A549 (cell line): ENCODE data around the gene IPO5. TPM values are rescaled to one million over a fixed set of nuclear protein-coding genes. Genes with fewer than 3 reads are reported as not detected.
"Not testable (repeated sequence)": the region's sequence is repeated elsewhere in the genome, so short reads cannot be mapped to it uniquely, and the experiment has no call there.

Experiments used
- ATAC-seq, 2 experiments: fragments of 200-7000 bp in 1 of 2; fragments of >200 bp in 1 of 2; cut with Nextera tagmentation in 1 of 2; cut with Tn5 transposase in 1 of 2; 3 replicates each; pipeline versions ENCODE4 v1.8.0 to v1.9.1; 2018 to 2020; ENCODE audit warnings: mild to moderate bottlenecking in 1 of 2, moderate library complexity in 1 of 2
- CTCF ChIA-PET: fragments of 300-600 bp; sonication (Branson Sonifier 250); formaldehyde crosslinking; extraction: SDS; loops from one replicate; lab custom pipeline; 2021; ENCODE audit warnings: antibody characterized with exemption, inconsistent platforms; lab: Yijun Ruan, JAX
- POLR2A ChIA-PET: fragments of 350-600 bp; formaldehyde crosslinking; extraction: SDS; loops from one replicate; lab custom pipeline; 2021; ENCODE audit warnings: antibody characterized with exemption, inconsistent platforms; lab: Yijun Ruan, JAX
- DNase-seq, 2 experiments: peaks; one replicate each; pipeline versions ENCODE4 v3.0.0 to v3.0.0-alpha.2; 2011 to 2016; ENCODE audit warnings: low read depth in 1 of 2, low spot score in 1 of 2
- FAIRE-seq: peaks from 2 replicates; lab custom pipeline; 2011; peaks lifted over from hg19 to GRCh38; lab: Jason Lieb, UNC
- H3K27ac ChIP-seq, 2 experiments: fragments of >200 bp; sonication (Bioruptor Twin); formaldehyde crosslinking; 3 replicates each; pipeline ENCODE4 v1.5.1; 2016 to 2017
- H3K4me1 ChIP-seq: fragments of >200 bp; sonication (Bioruptor Twin); formaldehyde crosslinking; 3 replicates; pipeline ENCODE4 v1.6.1; 2016
- H3K4me2 ChIP-seq: fragments of >200 bp; sonication (Bioruptor Twin); formaldehyde crosslinking; 3 replicates; pipeline ENCODE4 v1.6.1; 2016
- H3K4me3 ChIP-seq: fragments of >200 bp; sonication (Bioruptor Twin); formaldehyde crosslinking; 3 replicates; pipeline ENCODE4 v1.5.1; 2016
- H3K9me3 ChIP-seq: fragments of >200 bp; sonication (Bioruptor Twin); formaldehyde crosslinking; 3 replicates; pipeline ENCODE4 v1.6.1; 2016
- ATOH8 ChIP-seq: fragments of 250-450 bp; sonication (Bioruptor Pico); IDR thresholded peaks from 2 replicates; pipeline ENCODE4 v1.5.0; 2020; ENCODE audit warnings: low read depth, mild to moderate bottlenecking, moderate library complexity
- BHLHE40 ChIP-seq: IDR thresholded peaks from 2 replicates; pipeline ENCODE4 v1.6.1; 2012; ENCODE audit warnings: low read depth, low read length, inconsistent platforms
- CBX8 ChIP-seq: fragments of 200-600 bp; sonication (generic); IDR thresholded peaks from 2 replicates; pipeline ENCODE4 v1.6.1; 2016
- CTCF ChIP-seq: fragments of >200 bp; sonication (Bioruptor Twin); formaldehyde crosslinking; IDR thresholded peaks from 3 replicates; pipeline ENCODE4 v1.5.1; 2016
- FOSB ChIP-seq: fragments of 250-450 bp; sonication (Bioruptor Pico); IDR thresholded peaks from 2 replicates; pipeline ENCODE4 v1.5.0; 2020; ENCODE audit warnings: mild to moderate bottlenecking, moderate library complexity
- GATA3 ChIP-seq: IDR thresholded peaks from 2 replicates; pipeline ENCODE4 v1.6.1; 2012; ENCODE audit warnings: borderline replicate concordance
- HEYL ChIP-seq: fragments of 250-450 bp; sonication (Bioruptor Pico); IDR thresholded peaks from 2 replicates; pipeline ENCODE4 v1.8.0; 2021; ENCODE audit warnings: mild to moderate bottlenecking, moderate library complexity
- JUNB ChIP-seq: fragments of >200 bp; sonication (Bioruptor Twin); formaldehyde crosslinking; IDR thresholded peaks from 2 replicates; pipeline ENCODE4 v1.6.1; 2016
- KDM5A ChIP-seq: fragments of 200-600 bp; sonication (generic); IDR thresholded peaks from 2 replicates; pipeline ENCODE4 v1.6.1; 2016; ENCODE audit warnings: antibody characterized with exemption, mild to moderate bottlenecking
- RCOR1 ChIP-seq: fragments of 150-350 bp; IDR thresholded peaks from 2 replicates; pipeline ENCODE4 v1.6.1; 2014; ENCODE audit warnings: antibody characterized with exemption, low read length, low read depth
- RFX5 ChIP-seq: fragments of 450-650 bp; IDR thresholded peaks from 2 replicates; pipeline ENCODE4 v1.7.1; 2014; ENCODE audit warnings: antibody characterized with exemption, mild to moderate bottlenecking, moderate library complexity
- RNF2 ChIP-seq: fragments of 200-600 bp; sonication (generic); IDR thresholded peaks from 2 replicates; pipeline ENCODE4 v1.6.1; 2016; ENCODE audit warnings: low read depth, mild to moderate bottlenecking, antibody characterized with exemption, moderate library complexity, borderline replicate concordance
- SMC3 ChIP-seq: fragments of >200 bp; sonication (Bioruptor Twin); formaldehyde crosslinking; IDR thresholded peaks from 3 replicates; pipeline ENCODE4 v1.6.1; 2018; ENCODE audit warnings: inconsistent platforms
- TFCP2L1 ChIP-seq: fragments of 250-450 bp; sonication (Bioruptor Pico); IDR thresholded peaks from 2 replicates; pipeline ENCODE4 v1.5.0; 2021; ENCODE audit warnings: mild to moderate bottlenecking
- TP53 ChIP-seq: fragments of 250-450 bp; sonication (Bioruptor Pico); IDR thresholded peaks from 2 replicates; pipeline ENCODE4 v1.5.0; 2021; ENCODE audit warnings: mild to moderate bottlenecking, moderate library complexity
- ZNF302 ChIP-seq: fragments of 250-450 bp; sonication (Bioruptor Pico); IDR thresholded peaks from 2 replicates; pipeline ENCODE4 v1.9.0; 2021; ENCODE audit warnings: inconsistent platforms, mild to moderate bottlenecking, moderate library complexity
- WGBS: methylation state at CpG from one replicate; pipeline ENCODE4 v1.1.6; 2017; ENCODE audit errors: missing lambda C conversion rate; 5-methylcytosine and 5-hydroxymethylcytosine counted together
- polyA plus RNA-seq, 4 experiments: library from polyadenylated mRNA; depleted of rRNA in 3 of 4; stranded (reverse); fragments of >200 nt; fragmentation: RNase III in 1 of 4; extraction: RNeasy Plus Mini Kit Qiagen cat#74134 plus additional on column Dnase treatment in 1 of 4; gene quantifications; 2 replicates in 3 of 4; 3 replicates in 1 of 4; pipeline ENCODE4 v1.2.3, GENCODE V29; 2011 to 2017
- TF ChIP-seq, protein P1 (sequence below): fragments of 450-650 bp; IDR thresholded peaks from 2 replicates; pipeline ENCODE4 v1.6.1; 2014; ENCODE audit warnings: antibody characterized with exemption

The IPO5 gene
- polyA plus RNA-seq, 2 of the 4 experiments (the other 2 are of a cell fraction), result 98.4 to 166 TPM

- ATAC-seq (0 out of 6 replicates have a peak, but pooled peaks of 1 of the 2 experiments have one; percentile 24), FAIRE-seq (no peak)
- ChIA-PET CTCF (interaction anchor here (1.7 kb wide), 1 partner anchor 33 kb away, joined by 3 read pairs; no protein-coding TSS in a partner anchor), POLR2A (no interaction called here)
- Histone ChIP-seq H3K27ac (peak overlapping the region; percentile 59 to 87), H3K4me2 (peak overlapping the region; percentile 59; the same call in 1 of the 3 replicates), H3K4me1 (peaks cover 33% of the 10 kb centered on the region)
- no peak for TF ChIP-seq GATA3
- TF ChIP-seq, all 56 proteins: peak for 0
- 0 out of 3 replicates have a peak, but pooled peaks cover 4% of the 10 kb centered on the region for H3K9me3 ChIP-seq
- 88% methylated on average over 3 of the region's 3 CpGs for WGBS
- H3K4me3 ChIP-seq, result no peak overlapping the region
- DNase-seq, result no peak
These were observed 5.4 kb upstream of the IPO5 start for GRCh38 chr13:97948041-97948440.

DNA sequence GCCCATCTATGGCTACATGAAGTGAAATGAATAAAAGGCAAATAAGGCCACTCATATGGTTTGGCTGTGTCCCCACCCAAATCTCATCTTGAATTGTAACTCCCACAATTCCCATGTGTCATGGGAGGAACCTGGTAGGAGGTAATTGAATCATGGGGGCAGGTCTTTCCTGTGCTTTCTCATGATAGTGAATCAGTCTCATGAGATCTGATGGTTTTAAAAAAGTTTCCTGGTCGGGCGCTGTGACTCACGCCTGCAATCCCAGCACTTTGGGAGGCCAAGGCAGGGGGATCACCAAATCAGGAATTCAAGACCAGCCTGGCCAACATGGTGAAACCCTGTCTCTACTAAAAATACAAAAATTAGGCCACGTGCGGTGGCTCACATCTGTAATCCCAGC is 4.2 kb upstream of the IPO5 start:
- peaks cover 28% of the 10 kb centered on the region for H3K4me1 ChIP-seq
- POLR2A ChIA-PET, result not testable (repeated sequence)

DNA sequence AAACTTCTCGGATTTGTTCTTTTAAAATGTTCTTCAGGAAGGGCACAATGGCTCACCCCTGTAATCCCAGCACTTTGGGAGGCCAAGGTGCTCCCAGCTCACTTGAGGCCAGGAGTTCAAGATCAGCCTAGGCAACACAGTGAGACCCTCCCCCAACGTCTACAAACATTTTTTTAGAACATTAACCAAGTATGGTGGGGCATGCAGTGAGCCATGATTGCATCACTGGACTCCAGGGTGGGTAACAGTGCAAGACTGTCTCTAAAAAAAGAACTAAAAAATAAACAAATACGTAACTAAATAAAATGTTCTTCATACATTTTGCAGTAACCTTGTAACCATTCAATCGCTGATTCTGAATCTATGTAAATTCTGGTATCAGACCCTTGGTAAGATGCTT is 2.1 kb upstream of the IPO5 start:
- ATAC-seq (no peak), FAIRE-seq (no peak), DNase-seq (no peak)
- no peaks in the 10 kb centered on the region for H3K9me3 ChIP-seq
- CTCF ChIA-PET, result no interaction called here
- H3K27ac ChIP-seq, result no peak overlapping the region
- H3K4me3 ChIP-seq, result no peak overlapping the region
- POLR2A ChIA-PET, result no interaction called here
- peaks cover 17% of the 10 kb centered on the region for H3K4me1 ChIP-seq
- 74% methylated on average over 4 of the region's 4 CpGs for WGBS
- no peak overlapping the region for H3K4me2 ChIP-seq
- no peak for TF ChIP-seq KDM5A
- no peak for TF ChIP-seq RCOR1
- TF ChIP-seq CTCF, result no peak
- no peak for TF ChIP-seq BHLHE40
- TF ChIP-seq SMC3, result no peak
- TF ChIP-seq ZNF302 (CRISPR knock-in tag), result no peak
- TF ChIP-seq HEYL (CRISPR knock-in tag), result no peak
- TF ChIP-seq, protein P1, sequence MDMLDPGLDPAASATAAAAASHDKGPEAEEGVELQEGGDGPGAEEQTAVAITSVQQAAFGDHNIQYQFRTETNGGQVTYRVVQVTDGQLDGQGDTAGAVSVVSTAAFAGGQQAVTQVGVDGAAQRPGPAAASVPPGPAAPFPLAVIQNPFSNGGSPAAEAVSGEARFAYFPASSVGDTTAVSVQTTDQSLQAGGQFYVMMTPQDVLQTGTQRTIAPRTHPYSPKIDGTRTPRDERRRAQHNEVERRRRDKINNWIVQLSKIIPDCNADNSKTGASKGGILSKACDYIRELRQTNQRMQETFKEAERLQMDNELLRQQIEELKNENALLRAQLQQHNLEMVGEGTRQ, result no peak
- no peak for TF ChIP-seq RNF2
- no peak for TF ChIP-seq TP53 (CRISPR knock-in tag)
- TF ChIP-seq JUNB, result no peak
- TF ChIP-seq RFX5, result no peak
- no peak for TF ChIP-seq FOSB
- no peak for TF ChIP-seq TFCP2L1 (CRISPR knock-in tag)
- no peak for TF ChIP-seq ATOH8 (CRISPR knock-in tag)
- no peak for TF ChIP-seq CBX8

More for the DNA sequence above, 4.2 kb upstream of the IPO5 start:
- H3K4me3 ChIP-seq, ATAC-seq, CTCF ChIA-PET, H3K9me3 ChIP-seq, FAIRE-seq, H3K27ac ChIP-seq, DNase-seq, H3K4me2 ChIP-seq: not testable (repeated sequence)
- 77% methylated on average over 5 of the region's 5 CpGs for WGBS

DNA sequence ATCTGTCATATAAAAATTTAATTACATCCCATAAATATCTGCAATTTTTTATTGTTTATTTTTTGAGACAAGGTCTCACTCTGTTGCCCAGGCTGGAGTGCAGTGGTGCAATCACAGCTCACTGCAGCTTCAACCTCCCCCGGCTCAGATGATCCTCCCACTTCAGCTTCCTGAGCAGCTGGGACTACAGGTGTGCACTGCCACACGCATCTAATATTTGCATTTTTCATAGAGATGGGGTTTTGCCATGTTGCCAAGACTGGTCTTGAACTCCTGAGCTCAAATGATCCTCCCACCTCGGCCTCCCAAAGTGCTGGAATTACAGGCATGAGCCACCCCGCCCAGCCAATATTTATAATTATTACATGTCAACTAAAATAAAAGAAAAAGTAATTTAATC is 644 bp upstream of the IPO5 start:
- FAIRE-seq, H3K9me3 ChIP-seq, ATAC-seq, DNase-seq, H3K27ac ChIP-seq, POLR2A ChIA-PET, H3K4me2 ChIP-seq, H3K4me1 ChIP-seq, H3K4me3 ChIP-seq: not testable (repeated sequence)
- CTCF ChIA-PET, result interaction anchor here (0.9 kb wide), 1 partner anchor 41 kb away, joined by 3 read pairs; no protein-coding TSS in a partner anchor
- whole genome bisulfite sequencing, result 64% methylated on average over 4 of the region's 4 CpGs
